PC-3 (cell line): ENCODE measurements around the gene JAG2.
A peak's percentile ranks its signal among the peaks of the same experiment; 100 is the strongest.

Experiments
- EZH2 ChIP-seq: fragments of 300-600 bp; sonication (generic); IDR thresholded peaks from one replicate; pipeline ENCODE4 v1.6.1; 2017; ENCODE audit warnings: antibody characterized with exemption, mild to moderate bottlenecking, low read length; ENCODE audit not compliant: unreplicated experiment
- TF ChIP-seq, protein P1 (sequence below): fragments of 300-600 bp; sonication (generic); conservative IDR thresholded peaks from 2 replicates; pipeline ENCODE4 v1.5.1; 2017; ENCODE audit warnings: antibody characterized with exemption, low read depth, mild to moderate bottlenecking, low read length

DNA sequence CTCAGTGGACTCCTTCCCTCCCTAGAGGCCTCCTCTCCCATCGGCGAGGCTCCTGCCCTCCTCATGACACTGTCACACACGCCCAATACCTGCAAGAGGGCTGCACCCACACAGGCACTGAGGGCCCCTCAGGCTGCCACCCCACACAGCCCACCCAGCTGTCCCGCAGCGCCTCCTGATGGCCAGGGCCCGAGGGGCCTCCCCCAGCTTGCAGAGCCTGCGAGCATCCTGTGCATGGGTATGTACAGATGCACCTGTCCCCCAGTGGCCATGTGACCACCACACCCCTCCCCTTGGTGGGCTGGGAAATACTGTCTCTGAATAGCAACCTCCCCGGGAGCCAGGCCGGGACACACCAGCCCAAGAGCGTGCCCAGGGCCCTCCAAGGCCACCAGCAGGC, 31.5 kb upstream of the JAG2 start:
- TF ChIP-seq, protein P1, sequence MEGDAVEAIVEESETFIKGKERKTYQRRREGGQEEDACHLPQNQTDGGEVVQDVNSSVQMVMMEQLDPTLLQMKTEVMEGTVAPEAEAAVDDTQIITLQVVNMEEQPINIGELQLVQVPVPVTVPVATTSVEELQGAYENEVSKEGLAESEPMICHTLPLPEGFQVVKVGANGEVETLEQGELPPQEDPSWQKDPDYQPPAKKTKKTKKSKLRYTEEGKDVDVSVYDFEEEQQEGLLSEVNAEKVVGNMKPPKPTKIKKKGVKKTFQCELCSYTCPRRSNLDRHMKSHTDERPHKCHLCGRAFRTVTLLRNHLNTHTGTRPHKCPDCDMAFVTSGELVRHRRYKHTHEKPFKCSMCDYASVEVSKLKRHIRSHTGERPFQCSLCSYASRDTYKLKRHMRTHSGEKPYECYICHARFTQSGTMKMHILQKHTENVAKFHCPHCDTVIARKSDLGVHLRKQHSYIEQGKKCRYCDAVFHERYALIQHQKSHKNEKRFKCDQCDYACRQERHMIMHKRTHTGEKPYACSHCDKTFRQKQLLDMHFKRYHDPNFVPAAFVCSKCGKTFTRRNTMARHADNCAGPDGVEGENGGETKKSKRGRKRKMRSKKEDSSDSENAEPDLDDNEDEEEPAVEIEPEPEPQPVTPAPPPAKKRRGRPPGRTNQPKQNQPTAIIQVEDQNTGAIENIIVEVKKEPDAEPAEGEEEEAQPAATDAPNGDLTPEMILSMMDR = peak; percentile 45; the same call in 1 of the 2 replicates
- TF ChIP-seq EZH2 = no peak
